Measurements from ENCODE around the gene RAB27A.

RAB27A gene

DNA sequence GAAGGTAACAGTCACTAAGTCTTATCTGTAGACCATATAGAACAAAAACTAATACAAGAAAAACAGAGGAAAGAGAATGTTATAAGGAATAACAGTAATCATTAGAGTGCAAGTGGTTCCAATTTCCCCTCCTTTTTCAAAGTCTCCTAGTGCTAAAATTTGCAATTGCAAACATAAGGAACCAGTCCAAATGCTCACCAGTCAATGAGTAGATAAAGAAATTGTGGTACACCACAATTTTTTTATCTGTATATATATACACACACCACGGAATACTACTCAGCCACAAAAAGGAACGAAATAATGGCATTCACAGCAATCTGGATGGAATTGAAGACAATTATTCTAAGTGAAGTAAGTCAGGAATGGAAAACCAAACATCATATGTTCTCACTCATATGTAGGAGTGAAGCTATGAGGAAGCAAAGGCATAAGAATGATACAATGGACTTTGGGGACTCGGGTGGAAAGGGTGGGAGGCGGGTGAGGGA is 54.0 kb downstream of the RAB27A start:
- TF ChIP-seq, protein P1, sequence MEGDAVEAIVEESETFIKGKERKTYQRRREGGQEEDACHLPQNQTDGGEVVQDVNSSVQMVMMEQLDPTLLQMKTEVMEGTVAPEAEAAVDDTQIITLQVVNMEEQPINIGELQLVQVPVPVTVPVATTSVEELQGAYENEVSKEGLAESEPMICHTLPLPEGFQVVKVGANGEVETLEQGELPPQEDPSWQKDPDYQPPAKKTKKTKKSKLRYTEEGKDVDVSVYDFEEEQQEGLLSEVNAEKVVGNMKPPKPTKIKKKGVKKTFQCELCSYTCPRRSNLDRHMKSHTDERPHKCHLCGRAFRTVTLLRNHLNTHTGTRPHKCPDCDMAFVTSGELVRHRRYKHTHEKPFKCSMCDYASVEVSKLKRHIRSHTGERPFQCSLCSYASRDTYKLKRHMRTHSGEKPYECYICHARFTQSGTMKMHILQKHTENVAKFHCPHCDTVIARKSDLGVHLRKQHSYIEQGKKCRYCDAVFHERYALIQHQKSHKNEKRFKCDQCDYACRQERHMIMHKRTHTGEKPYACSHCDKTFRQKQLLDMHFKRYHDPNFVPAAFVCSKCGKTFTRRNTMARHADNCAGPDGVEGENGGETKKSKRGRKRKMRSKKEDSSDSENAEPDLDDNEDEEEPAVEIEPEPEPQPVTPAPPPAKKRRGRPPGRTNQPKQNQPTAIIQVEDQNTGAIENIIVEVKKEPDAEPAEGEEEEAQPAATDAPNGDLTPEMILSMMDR (IDR thresholded peaks at IDR 0.05; ENCODE audit: low read length, missing control alignments): no peak
- H3K4me3 ChIP-seq (replicated peaks; ENCODE audit: low read depth, low read length): no peak overlapping the region
- no peak for DNase-seq (ENCODE audit: low read depth)

- TF ChIP-seq, protein P1 (IDR thresholded peaks at IDR 0.05; ENCODE audit: low read length, missing control alignments): no peak
- DNase-seq (ENCODE audit: low read depth): no peak
- H3K4me3 ChIP-seq (replicated peaks; ENCODE audit: low read depth, low read length): no peak overlapping the region
Measured at GRCh38 chr15:55234800-55235104, 54.9 kb downstream of the RAB27A start.

DNA sequence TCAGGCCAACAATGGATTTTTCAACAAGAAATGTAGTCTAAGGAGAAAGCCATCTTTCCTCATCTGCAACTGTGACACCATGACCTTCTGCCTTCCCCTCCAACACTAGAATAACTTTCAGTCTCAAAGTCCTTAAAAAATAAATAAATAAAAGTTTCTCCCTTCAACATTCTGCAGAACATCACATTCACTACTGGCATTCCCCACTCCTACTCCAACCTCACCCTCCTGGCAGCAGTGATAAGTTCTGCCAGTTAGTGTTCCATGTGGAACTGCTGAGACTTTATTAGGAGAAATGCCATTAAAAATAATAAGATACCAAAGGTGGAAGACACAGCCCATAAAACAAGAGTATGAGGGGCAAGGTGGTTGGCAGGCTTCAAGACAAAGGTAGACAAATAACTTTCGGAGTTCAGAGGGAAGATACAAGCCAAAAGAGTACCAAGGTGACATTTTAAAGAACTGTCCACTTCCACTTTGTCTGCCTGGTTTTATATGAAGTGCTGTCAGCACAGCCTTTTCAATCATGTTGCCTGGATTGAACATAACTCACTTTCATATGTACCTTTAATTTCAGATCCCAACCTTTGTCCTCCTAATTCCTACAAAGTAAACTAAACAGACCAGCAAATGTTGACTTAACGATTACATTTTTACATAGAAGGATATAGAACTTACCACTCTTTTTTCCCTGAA is 55.4 kb downstream of the RAB27A start:
- DNase-seq (ENCODE audit: low read depth): no peak
- H3K4me3 ChIP-seq (replicated peaks; ENCODE audit: low read depth, low read length): no peak overlapping the region
- TF ChIP-seq, protein P1 (IDR thresholded peaks at IDR 0.05; ENCODE audit: low read length, missing control alignments): no peak

- no peak overlapping the region for H3K4me3 ChIP-seq (replicated peaks; ENCODE audit: low read depth, low read length)
- DNase-seq (ENCODE audit: low read depth): no peak
- TF ChIP-seq, protein P1 (IDR thresholded peaks at IDR 0.05; ENCODE audit: low read length, missing control alignments): no peak
Measured at GRCh38 chr15:55231455-55231854, 58.2 kb downstream of the RAB27A start.

- DNase-seq (ENCODE audit: low read depth): no peak
- H3K4me3 ChIP-seq (replicated peaks; ENCODE audit: low read depth, low read length): no peak overlapping the region
- TF ChIP-seq, protein P1 (IDR thresholded peaks at IDR 0.05; ENCODE audit: low read length, missing control alignments): no peak
Measured at GRCh38 chr15:55230953-55231352, 58.7 kb downstream of the RAB27A start.

DNA sequence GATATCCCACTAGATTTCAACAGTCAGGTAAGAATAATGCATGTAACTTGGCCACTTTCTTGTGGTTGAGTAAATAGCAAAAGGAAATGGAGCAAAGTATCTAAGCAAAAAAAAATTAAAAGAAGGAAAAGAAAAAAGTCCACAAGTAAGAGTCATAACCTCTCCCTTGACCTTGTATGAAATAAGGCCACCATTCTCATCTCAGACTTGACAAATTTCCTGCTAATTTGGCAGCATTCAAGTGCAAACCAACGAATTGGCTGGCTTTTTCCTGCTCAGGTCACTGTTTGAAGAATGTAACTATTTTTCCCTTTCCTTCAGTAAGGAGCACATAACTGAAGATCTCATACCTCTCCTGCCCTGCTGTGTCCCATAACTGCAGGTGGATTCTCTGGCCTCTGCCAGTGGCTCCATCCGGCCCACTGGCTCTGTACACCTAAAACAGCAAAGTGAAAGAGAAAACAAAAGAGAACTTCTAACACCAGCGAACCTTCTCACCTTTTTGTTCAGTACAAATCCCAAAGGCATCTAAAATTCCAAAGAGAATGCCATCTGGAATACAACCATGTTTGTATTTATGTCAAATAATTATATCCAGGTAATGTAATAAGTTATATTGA is 59.5 kb downstream of the RAB27A start:
- TF ChIP-seq, protein P1 (IDR thresholded peaks at IDR 0.05; ENCODE audit: low read length, missing control alignments): no peak
- DNase-seq (ENCODE audit: low read depth): peak; percentile 55
- H3K4me3 ChIP-seq (replicated peaks; ENCODE audit: low read depth, low read length): no peak overlapping the region

DNA sequence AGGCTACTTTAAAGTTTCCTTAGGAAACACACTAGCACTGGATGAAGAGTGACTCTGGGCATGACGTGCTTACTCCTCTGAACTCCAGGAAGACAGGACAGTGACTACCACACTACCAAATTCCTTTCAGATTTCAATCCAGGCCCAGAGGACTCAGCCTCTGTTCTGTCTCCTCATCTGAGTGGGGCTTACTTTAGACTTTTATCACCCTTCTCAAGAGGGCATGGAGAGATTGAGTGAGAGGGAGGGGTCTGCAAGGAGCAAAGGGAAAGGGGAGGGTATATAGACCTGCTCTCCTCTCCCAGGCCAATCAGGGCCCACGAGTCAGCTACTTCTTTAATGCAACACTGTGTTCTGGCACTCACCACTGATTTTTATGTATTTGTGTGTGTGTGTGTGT is 63.5 kb downstream of the RAB27A start:
- DNase-seq (ENCODE audit: low read depth): no peak
- TF ChIP-seq, protein P1 (IDR thresholded peaks at IDR 0.05; ENCODE audit: low read length, missing control alignments): no peak
- no peak overlapping the region for H3K4me3 ChIP-seq (replicated peaks; ENCODE audit: low read depth, low read length)

All from fibroblast of pulmonary artery (primary cell).